Embryonic facial prominence (tissue), 1 donor: ENCODE results near the gene PCDHB3.
"Not testable (repeated sequence)": the region's sequence is repeated elsewhere in the genome, so short reads cannot be mapped to it uniquely, and the experiment has no call there.

Source experiments
- DNase-seq: peaks from one replicate; pipeline ENCODE4 v3.0.0-alpha.2; 2016; ENCODE audit errors: extremely low spot score

Gene PCDHB3

GRCh38 chr5:141135718-141136266 lies 35.5 kb downstream of the PCDHB3 start:
- no peak for DNase-seq

GRCh38 chr5:141137346-141137745 lies 37.1 kb downstream of the PCDHB3 start:
- DNase-seq, result not testable (repeated sequence)

DNA sequence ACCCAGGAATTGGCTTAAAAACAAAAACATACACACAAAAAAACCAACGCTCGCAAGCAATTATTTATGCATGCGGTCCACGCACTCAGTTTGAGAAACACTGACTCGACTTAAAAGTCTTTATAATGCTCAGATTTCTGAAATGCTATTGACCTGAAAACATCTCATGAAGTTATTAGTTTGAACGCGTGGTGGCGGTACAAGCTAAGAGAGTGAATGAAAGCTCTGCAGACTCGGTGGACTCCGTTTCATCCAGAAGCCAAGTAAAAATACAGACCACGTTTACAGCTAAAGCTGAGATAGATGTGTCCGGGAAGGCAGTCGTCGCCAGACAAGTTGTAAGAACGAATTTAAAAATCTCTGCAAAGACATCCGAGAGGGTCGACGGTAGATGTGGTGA lies 49.5 kb downstream of the PCDHB3 start, which contains the start of gene PCDHB6:
Gene PCDHB6 (plus strand): TSS at position 246 of the 400 bp plus-strand sequence. CDS start 201 bp downstream, outside the sequence.
- no peak for DNase-seq

DNA sequence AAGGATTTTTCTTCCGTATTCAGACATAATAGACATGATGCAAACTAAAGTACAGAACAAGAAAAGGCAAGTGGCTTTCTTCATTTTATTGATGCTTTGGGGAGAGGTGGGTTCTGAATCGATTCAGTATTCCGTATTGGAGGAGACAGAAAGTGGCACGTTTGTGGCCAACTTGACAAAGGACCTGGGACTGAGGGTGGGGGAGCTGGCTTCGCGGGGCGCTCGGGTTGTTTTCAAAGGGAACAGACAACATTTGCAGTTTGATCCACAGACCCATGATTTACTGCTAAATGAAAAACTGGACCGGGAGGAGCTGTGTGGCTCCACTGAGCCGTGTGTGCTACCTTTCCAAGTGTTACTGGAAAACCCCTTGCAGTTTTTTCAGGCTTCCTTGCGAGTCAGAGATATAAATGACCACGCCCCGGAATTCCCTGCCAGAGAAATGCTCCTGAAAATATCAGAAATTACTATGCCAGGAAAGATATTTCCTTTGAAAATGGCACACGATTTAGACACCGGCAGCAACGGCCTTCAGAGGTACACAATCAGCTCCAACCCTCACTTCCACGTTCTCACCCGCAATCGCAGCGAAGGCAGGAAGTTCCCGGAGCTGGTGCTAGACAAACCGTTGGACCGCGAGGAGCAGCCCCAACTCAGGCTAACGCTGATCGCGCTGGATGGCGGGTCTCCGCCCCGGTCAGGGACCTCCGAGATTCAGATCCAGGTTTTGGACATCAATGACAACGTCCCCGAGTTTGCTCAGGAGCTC lies 50.1 kb downstream of the PCDHB3 start:
- DNase-seq, result no peak

DNA sequence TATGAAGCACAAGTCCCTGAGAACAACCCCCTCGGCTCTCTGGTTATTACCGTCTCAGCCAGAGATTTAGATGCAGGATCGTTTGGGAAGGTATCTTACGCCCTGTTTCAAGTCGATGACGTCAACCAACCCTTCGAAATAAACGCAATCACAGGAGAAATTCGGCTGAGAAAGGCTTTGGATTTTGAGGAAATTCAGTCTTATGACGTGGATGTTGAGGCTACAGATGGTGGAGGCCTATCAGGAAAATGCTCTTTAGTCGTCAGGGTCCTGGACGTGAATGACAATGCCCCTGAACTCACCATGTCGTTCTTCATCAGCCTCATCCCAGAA lies 50.7 kb downstream of the PCDHB3 start:
- no peak for DNase-seq

- DNase-seq, result not testable (repeated sequence)
These were observed 51.4 kb downstream of the PCDHB3 start for GRCh38 chr5:141151632-141152031.

GRCh38 chr5:141152096-141152495 lies 51.8 kb downstream of the PCDHB3 start:
- not testable (repeated sequence) for DNase-seq
